CD4-positive, alpha-beta T cell treated with Interleukin-6 for 4 hours (primary cell): ENCODE results near the gene ZNF581.

Experiments
- DNase-seq: peaks from one replicate; pipeline ENCODE4 v3.0.0-alpha.2; 2020; ENCODE audit warnings: mixed read lengths

Gene ZNF581

DNA sequence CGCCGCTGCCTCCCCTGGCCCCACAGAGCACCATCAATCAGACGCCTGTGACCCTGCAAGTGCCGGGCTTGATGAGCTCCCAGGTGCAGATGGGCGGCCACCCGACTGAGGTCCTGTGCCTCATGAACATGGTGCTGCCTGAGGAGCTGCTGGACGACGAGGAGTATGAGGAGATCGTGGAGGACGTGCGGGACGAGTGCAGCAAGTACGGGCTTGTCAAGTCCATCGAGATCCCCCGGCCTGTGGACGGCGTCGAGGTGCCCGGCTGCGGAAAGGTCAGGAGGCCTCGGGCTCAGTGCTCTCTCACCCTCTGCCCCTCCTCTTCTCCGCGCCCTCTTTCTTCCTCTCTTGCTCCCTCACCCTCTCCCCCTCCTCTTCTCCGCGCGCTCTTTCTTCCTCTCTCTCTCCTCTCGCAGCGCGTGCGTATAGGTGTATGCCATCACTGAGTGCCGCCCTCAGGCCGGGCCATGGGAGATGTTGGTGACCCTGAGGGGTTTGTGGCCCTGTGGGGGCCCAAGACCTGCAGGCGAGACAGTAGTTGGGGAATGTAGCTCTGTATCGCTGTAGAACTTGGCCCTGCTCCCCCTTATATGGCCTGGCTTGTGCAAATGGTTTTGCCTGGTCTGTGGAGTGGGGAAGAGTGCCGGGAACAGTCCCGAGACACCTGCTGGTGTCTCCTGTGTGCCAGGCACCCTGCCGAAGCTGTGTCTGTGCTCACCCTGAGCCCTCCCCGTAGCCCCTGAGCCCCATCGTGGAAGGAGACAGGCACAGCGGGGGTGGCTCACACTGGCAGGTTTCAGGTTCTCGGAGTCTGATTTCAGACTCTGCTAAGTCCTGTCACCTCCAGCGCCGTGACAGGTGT, 26.2 kb downstream of the ZNF581 start:
- DNase-seq: no peak

GRCh38 chr19:55670280-55671053, 27.0 kb downstream of the ZNF581 start:
- DNase-seq: no peak

DNA sequence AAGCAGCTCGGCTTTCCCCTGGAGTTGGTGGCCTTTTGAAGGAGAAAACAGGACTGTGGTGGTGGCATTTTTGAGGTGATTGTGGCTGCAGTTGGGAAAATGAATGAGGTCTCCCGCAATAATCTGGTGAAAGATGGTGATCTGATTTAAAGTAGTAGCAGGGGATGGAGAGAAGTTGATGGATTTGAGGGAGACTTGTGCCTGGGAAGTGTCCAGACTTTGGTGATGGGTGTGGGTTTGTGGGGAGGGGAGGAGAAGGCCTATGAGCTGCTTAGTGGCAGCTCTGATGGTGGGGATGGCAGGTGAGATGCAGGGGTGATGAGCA, 27.6 kb downstream of the ZNF581 start:
- DNase-seq: no peak

GRCh38 chr19:55672418-55672817, 29.0 kb downstream of the ZNF581 start:
- no peak for DNase-seq

GRCh38 chr19:55673465-55673864, 30.0 kb downstream of the ZNF581 start:
- no peak for DNase-seq

- no peak for DNase-seq
These were observed 30.4 kb downstream of the ZNF581 start for GRCh38 chr19:55673889-55674288.

DNA sequence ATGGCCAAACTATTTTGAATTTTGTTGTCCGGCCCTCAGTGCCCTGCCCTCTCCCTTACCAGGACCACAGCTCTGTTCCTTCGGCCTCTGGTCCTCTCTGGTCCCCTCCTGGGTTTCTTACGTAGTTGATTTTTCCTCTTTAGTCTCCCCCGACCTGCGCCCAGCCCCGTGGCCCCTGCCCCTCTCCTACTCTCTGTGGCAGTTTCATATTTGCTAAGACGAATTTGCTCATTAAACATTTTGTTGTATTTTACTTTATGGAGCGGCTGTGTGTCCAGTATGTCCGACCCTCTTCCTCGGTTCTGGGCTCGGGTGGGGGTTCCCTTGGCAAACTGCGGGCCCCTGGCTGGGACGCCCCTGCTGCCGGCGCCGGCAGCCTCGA, 31.0 kb downstream of the ZNF581 start:
- DNase-seq: no peak

DNA sequence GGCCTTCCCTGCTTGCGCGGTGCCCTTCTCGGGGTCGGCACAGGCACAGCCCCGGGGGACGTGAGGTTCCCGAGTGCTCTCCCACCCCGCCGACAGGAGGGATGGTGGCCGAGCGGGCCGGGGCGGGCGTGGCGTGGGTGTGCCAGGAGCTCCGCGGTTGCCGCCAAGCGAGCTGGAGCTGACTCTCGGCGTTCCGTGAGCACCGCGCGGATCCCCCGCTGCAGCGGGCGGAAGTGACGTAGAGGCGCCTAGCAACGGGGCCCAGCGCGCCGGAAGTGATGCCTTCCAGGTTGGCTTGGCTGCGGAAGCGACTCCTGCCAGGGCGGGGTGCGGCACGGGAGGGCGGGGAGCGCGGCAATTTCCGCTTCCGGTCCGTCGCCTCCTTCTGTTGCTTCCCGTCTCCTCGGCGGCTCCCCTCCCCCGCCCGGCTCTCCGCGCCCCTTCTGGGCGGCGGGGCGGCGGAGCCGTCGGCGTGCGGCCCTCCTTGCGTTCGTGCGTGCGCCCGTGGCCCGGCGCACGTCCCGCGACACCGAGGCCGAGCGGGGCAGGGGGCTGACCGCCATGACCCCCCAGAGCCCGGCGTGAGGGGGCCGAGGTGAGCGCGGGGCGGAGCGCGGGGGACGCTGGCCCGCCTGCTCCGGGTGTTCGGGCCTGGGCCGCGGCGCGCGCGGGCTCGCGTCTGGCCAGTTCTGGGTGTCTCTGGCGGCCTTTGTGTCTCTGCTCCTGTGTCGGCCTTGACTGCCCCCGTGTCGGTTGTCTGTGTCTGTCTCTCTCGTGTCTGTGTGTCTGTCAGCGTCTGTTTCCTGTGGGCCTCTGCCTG, 31.6 kb downstream of the ZNF581 start, which contains the start of gene EPN1:
Gene EPN1 (plus strand): TSS at position 386 of the 820 bp plus-strand sequence. CDS start 3,402 bp downstream, outside the sequence.
- peak; percentile 98 for DNase-seq

DNA sequence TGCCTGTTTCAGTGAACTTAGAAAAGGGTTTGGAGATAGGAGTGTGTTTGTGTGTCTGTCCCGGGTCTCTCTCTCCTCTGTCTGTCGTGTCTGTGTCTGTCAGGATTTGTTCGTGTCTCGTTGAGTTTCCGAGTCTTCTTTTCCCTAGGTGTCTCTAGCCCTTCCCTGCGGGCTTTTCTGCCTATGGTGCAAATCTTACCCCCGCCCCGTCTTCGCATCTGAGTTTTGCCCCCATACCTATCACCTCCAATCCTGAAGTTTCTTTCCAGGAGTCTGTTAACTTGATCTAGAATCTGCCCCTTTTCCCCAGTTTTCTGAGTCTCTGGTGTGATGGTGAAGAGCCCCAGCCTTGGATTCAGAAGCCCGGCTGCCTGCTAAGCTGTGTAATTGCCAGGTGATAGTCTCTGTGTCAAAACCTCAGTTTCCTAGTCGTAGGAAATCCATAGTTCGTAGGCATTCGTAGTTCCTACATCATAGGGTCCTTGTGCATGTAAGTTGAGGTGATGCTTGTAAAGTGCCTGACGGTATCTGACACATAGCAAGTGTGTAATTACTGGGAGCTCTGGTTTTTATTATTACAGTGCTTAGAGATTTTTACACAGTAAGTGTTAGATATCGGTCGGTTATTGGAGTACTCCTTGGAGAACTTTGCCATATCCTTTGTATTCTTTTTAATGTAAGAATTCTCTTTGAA, 32.4 kb downstream of the ZNF581 start:
- DNase-seq: no peak

DNA sequence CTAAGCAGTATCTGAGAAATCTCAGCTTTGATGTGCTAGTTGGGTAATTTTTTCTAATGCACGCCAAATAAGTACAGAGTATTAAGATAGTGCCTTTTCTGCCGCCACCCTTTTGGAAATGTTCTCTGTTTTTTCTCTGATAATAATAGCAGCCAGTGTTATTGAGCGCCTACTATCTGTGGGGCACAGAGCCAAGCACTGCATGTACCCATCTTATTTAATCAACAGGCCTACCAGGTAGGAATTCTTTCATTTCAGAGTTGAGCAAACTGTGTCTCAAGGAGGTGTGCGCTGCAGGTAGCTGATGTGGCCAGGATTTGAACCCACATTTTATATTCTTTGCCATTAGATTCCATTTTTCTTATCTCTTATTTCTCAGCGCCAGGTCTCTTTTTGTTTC, 32.9 kb downstream of the ZNF581 start:
- no peak for DNase-seq

GRCh38 chr19:55676889-55677505, 33.5 kb downstream of the ZNF581 start:
- no peak for DNase-seq

- no peak for DNase-seq
These were observed 34.2 kb downstream of the ZNF581 start for GRCh38 chr19:55677572-55678028.

- no peak for DNase-seq
These were observed 34.7 kb downstream of the ZNF581 start for GRCh38 chr19:55678121-55678671.

GRCh38 chr19:55679343-55680257, 36.2 kb downstream of the ZNF581 start:
- DNase-seq: no peak

- DNase-seq: no peak
These were observed 37.1 kb downstream of the ZNF581 start for GRCh38 chr19:55680339-55681130.

DNA sequence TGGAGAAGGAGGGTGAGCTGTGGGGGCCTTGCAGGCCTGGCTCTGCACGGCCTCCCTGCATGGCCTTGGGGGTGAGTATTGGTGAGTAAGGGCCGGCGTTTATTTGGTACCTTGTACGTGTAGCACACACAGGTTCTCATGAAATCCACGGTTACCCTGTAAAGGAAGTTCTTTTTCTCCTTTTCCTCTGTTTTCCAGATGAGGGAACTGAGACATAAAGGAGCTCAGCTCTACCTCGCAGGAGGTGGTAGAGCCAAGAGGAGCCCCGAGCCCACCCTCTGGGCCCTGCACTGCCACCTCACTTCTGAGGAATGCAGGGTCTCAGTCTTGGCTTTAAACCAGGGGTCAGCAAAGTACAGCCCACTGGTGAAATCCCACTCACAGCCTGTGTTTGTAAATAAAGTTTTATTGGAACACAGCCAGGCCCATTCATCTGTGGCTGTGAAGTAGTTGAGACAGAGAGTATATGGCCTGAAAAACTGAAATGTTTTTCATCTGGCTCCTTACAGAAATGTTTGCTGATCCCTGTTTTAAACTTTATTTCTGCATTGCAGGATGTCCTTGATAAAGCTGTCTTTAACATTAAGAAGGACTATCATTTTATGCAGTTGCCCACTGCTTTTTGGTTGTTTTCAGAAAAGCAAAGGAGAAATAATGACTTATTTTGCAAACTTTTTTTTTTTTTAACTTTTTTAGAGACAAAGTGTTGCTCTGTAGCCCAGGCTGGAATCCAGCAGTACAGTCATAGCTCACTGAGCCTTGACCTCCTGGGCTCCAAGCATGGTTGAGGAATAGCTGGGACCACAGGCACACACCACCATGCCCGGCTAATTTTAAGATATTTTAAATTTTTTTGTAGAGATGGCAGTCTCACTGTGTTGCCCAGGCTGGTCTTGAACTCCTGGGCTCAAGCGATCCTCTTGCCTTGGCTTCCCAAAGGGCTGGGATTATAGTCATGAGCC, 38.0 kb downstream of the ZNF581 start:
- no peak for DNase-seq

DNA sequence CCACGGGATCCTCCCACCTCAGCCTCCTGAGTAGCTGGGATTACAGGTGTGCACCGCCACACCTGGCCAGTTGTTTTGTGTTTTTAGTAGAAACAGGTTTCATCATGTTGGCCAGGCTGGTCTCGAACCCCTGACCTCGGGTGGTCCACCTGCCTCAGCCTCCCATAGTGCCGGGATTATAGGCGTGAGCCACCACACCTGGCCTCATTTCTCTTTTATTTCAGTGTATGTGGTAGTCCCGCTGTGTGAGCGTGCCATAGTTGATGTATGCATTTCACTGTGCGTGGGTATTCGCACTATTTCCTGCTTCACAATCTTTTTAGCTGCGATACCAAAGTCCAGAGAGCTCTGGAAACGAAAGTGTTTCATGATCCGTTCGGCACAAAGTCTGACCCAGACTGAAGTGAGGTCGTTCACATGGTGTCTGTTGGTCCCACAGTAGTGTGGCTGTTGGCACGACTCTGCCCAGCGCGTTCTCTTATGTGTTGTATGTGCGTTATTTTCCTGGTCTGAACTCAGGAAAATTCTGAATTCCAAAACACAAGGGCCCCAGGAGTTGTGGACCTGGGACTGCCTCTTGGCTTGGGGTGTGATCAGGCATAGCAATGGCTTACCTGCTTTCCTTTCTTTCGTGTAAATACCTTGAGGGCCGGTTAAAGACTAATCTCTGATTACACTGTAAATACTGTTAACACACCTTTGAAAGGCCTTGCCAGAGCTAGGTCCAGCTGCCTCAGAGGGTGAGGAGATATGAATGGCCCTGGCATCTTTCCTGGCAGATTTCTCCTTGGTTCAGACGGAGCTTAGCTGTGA, 40.2 kb downstream of the ZNF581 start:
- no peak for DNase-seq
